ENCODE results near the gene EAF1.

EAF1 gene

DNA sequence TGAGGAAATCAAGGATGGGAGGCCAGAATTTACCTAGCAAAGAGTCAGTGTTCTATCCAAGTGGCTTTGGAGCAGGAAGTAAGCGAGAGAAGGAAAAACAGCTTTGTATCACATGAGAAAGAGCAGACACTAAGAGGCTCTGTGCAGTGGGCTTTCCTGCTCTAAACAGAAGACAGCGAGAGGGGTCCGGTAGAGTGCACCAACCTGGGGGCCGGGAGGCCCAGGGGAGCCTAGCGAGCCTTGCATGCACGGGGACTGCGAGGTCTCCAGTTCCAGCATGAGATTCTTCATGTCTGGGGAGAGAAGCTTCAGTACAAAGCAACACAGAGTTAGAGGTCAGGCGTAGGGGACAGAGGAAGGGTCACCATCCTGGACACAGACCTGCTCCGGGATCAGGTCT lies 60.6 kb downstream of the EAF1 start:
- DNase-seq = no peak

DNA sequence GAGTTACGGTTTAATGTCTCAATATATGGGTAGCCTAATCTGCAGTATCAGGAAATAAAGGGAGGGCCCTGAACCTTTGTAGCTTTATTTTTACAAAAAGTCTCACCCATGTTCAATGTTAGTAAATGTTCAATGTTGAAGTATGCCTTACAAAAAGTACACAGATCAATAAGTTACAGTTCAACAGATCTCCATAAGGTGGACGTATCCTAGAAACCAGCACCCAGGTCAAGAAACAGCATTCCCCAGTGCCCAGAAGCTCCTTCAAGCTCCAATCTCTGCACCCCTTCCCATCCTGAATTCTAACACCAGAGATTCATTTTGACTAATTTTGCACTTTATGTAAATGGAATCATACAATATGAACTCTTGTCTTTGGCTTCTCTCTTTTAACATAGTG lies 62.8 kb downstream of the EAF1 start:
- DNase-seq = no peak

DNA sequence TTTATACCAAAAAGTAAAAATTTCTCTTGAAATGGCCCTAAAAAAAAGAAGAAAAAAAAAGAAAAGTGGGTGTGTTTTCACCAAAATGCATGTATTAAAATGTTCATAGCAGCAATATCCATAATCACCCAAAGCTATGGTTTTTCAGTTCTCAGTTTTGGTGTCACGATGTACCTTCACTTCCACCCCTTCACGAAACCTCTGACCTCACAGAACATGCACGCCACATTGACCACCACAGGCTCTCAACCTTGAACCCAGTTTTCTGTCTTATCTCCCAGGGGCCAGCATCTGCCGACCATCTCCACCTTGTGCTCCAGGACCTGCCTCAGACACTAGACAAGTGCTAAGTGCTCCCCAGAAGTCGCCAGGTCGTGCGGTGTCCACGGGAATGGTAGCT lies 63.7 kb downstream of the EAF1 start:
- no peak for DNase-seq

Data from NCI-H526 treated with DMSO at 0.1 percent for 48 hours (cell line).